ENCODE results near the gene CELSR1.
A peak's percentile ranks its signal among the peaks of the same experiment; 100 is the strongest.

CELSR1 gene

DNA sequence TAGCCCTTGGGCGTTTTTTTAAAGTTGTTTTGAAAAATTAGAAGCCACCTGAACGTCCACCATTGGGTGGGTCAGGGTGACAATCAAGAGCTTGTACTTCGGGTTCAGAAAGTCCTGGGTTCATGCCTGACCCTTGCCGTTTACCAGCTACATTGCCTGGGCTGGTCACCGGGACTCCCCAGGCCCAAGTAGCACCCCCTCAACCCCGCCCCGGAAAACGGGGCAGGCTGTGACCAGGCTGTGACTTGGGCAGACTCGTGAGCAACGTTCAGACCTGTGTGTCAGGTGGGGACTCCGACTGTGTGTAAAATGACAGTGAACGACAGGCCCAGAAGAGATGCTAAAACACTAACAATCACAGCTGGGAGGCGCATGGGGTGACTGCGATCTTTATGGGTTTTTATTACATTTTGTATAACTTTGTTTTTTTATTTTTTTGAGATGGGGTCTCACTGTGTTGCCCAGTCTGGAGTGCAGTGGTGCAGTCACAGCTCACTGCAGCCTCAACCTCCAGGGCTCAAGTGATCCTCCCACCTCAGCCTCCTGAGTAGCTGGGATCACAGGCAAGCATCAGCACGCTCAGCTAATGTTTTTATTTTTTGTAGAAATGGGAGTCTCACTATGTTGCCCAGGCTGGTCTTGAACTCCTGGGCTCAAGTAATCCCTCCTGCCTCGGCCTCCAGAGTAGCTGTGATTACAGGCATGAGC is 145.1 kb downstream of the CELSR1 start (continued):
- TF ChIP-seq, protein P1, sequence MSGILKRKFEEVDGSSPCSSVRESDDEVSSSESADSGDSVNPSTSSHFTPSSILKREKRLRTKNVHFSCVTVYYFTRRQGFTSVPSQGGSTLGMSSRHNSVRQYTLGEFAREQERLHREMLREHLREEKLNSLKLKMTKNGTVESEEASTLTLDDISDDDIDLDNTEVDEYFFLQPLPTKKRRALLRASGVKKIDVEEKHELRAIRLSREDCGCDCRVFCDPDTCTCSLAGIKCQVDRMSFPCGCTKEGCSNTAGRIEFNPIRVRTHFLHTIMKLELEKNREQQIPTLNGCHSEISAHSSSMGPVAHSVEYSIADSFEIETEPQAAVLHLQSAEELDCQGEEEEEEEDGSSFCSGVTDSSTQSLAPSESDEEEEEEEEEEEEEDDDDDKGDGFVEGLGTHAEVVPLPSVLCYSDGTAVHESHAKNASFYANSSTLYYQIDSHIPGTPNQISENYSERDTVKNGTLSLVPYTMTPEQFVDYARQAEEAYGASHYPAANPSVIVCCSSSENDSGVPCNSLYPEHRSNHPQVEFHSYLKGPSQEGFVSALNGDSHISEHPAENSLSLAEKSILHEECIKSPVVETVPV (CRISPR knock-in tag; IDR thresholded peaks at IDR 0.05), result no peak

DNA sequence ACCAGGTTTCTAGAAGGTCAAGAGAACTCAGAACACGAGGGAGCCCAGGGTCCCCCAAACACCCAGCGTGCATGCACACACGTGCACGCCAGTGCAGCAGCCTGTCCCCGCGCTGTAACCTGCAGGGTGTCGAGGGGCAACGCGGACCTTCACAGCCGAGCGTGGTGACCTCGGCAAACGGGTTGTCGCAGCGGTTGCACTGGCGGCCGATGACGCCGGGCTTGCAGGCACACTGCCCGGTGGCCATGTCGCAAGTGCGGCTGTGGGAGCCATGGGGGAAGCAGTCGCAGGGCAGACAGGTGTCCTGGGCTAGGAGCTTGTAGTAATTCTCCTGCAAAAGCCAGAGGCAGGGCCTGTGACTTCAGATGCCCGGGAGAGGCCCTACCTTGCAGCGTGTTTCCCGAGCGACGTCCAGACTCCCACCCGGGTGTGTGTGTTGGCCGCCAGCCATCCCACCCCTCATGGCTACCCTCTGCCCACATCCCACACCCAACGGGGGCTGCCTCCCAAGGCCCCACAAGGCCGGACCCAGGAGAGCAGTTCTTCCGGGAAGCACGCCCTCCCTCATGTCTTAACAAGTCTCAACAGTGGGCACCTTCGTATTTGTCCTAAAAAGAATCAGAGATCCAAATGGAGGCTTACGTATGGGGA is 145.8 kb downstream of the CELSR1 start:
- ATAC-seq, result no peak

DNA sequence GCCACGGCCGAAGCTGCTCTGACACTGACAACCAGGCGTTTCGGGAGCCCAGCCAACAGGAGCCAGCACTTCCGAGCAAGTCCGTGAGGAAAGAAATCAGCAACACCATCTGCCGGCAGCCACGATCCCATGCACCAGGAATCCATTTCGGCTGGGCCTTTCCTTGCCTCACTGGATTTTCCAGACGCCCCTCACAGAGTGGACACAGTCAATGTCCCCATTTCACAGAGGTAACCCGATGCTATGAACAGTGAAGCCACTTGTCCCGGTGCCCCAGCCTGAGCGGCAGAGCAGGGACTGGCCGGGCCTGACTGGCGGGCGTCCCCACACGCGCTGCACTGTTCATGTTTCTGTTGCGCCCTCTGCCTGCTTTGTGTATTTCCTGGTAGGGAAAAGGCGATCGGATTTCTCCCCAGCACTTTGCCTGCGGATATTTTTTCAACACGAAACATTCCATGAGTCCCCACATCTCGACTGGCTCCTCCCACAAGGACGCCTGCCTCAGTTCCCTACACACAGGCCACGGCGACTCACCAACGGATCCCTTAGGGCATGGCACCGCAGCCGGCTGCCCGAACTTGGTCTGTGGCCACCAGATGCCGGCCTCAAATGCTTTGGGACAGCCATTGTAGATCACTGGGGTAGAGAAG is 146.6 kb downstream of the CELSR1 start:
- peak; percentile 90 for ATAC-seq
- TF ChIP-seq ARNTL (CRISPR knock-in tag; IDR thresholded peaks at IDR 0.05; ENCODE audit: borderline replicate concordance, low read depth), result no peak
- TF ChIP-seq TOX (CRISPR knock-in tag; IDR thresholded peaks at IDR 0.05; ENCODE audit: borderline replicate concordance), result no peak
- TF ChIP-seq RARB (CRISPR knock-in tag; IDR thresholded peaks at IDR 0.05), result no peak
- TF ChIP-seq OSR1 (CRISPR knock-in tag; IDR thresholded peaks at IDR 0.05), result no peak
- TF ChIP-seq, protein P2, sequence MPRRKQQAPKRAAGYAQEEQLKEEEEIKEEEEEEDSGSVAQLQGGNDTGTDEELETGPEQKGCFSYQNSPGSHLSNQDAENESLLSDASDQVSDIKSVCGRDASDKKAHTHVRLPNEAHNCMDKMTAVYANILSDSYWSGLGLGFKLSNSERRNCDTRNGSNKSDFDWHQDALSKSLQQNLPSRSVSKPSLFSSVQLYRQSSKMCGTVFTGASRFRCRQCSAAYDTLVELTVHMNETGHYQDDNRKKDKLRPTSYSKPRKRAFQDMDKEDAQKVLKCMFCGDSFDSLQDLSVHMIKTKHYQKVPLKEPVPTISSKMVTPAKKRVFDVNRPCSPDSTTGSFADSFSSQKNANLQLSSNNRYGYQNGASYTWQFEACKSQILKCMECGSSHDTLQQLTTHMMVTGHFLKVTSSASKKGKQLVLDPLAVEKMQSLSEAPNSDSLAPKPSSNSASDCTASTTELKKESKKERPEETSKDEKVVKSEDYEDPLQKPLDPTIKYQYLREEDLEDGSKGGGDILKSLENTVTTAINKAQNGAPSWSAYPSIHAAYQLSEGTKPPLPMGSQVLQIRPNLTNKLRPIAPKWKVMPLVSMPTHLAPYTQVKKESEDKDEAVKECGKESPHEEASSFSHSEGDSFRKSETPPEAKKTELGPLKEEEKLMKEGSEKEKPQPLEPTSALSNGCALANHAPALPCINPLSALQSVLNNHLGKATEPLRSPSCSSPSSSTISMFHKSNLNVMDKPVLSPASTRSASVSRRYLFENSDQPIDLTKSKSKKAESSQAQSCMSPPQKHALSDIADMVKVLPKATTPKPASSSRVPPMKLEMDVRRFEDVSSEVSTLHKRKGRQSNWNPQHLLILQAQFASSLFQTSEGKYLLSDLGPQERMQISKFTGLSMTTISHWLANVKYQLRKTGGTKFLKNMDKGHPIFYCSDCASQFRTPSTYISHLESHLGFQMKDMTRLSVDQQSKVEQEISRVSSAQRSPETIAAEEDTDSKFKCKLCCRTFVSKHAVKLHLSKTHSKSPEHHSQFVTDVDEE (CRISPR knock-in tag; IDR thresholded peaks at IDR 0.05), result no peak
- TF ChIP-seq ZFP30 (CRISPR knock-in tag; IDR thresholded peaks at IDR 0.05), result no peak
- no peak for TF ChIP-seq ISL1 (CRISPR knock-in tag; IDR thresholded peaks at IDR 0.05)
- no peak for TF ChIP-seq ZFP3 (CRISPR knock-in tag; IDR thresholded peaks at IDR 0.05)
- TF ChIP-seq ZNF565 (CRISPR knock-in tag; conservative IDR thresholded peaks at IDR 0.05; ENCODE audit: low read depth), result no peak
- TF ChIP-seq, protein P3, sequence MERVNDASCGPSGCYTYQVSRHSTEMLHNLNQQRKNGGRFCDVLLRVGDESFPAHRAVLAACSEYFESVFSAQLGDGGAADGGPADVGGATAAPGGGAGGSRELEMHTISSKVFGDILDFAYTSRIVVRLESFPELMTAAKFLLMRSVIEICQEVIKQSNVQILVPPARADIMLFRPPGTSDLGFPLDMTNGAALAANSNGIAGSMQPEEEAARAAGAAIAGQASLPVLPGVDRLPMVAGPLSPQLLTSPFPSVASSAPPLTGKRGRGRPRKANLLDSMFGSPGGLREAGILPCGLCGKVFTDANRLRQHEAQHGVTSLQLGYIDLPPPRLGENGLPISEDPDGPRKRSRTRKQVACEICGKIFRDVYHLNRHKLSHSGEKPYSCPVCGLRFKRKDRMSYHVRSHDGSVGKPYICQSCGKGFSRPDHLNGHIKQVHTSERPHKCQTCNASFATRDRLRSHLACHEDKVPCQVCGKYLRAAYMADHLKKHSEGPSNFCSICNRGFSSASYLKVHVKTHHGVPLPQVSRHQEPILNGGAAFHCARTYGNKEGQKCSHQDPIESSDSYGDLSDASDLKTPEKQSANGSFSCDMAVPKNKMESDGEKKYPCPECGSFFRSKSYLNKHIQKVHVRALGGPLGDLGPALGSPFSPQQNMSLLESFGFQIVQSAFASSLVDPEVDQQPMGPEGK (CRISPR knock-in tag; IDR thresholded peaks at IDR 0.05; ENCODE audit: borderline replicate concordance), result no peak
- no peak for TF ChIP-seq ZNF8 (CRISPR knock-in tag; IDR thresholded peaks at IDR 0.05)

More for the DNA sequence above, 145.8 kb downstream of the CELSR1 start:
- TF ChIP-seq, protein P3 (CRISPR knock-in tag; IDR thresholded peaks at IDR 0.05; ENCODE audit: borderline replicate concordance), result no peak
- TF ChIP-seq TOX (CRISPR knock-in tag; IDR thresholded peaks at IDR 0.05; ENCODE audit: borderline replicate concordance) (no peak), GLIS3 (CRISPR knock-in tag; IDR thresholded peaks at IDR 0.05) (no peak), OSR1 (CRISPR knock-in tag; IDR thresholded peaks at IDR 0.05) (no peak), ESRRG (CRISPR knock-in tag; IDR thresholded peaks at IDR 0.05) (no peak), ARNTL (CRISPR knock-in tag; IDR thresholded peaks at IDR 0.05; ENCODE audit: borderline replicate concordance, low read depth) (no peak), RARB (CRISPR knock-in tag; IDR thresholded peaks at IDR 0.05) (no peak), ZNF70 (CRISPR knock-in tag; IDR thresholded peaks at IDR 0.05) (no peak), BACH2 (CRISPR knock-in tag; IDR thresholded peaks at IDR 0.05; ENCODE audit: borderline replicate concordance) (no peak)
- TF ChIP-seq, protein P1 (CRISPR knock-in tag; IDR thresholded peaks at IDR 0.05), result no peak
- TF ChIP-seq, protein P4, sequence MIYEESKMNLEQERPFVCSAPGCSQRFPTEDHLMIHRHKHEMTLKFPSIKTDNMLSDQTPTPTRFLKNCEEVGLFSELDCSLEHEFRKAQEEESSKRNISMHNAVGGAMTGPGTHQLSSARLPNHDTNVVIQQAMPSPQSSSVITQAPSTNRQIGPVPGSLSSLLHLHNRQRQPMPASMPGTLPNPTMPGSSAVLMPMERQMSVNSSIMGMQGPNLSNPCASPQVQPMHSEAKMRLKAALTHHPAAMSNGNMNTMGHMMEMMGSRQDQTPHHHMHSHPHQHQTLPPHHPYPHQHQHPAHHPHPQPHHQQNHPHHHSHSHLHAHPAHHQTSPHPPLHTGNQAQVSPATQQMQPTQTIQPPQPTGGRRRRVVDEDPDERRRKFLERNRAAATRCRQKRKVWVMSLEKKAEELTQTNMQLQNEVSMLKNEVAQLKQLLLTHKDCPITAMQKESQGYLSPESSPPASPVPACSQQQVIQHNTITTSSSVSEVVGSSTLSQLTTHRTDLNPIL (CRISPR knock-in tag; IDR thresholded peaks at IDR 0.05; ENCODE audit: low read depth), result no peak
- TF ChIP-seq, protein P2 (CRISPR knock-in tag; IDR thresholded peaks at IDR 0.05), result no peak
